GM18873 (cell line): ENCODE measurements around the gene WDR11.

Experiments used
- ATAC-seq: cut with Tn5 transposase; IDR thresholded peaks from one replicate; pipeline ENCODE4 v1.9.1; 2021; ENCODE audit warnings: mild to moderate bottlenecking, moderate library complexity, moderate number of reproducible peaks; ENCODE audit not compliant: unreplicated experiment, low FRiP score

The WDR11 gene

GRCh38 chr10:120944586-120945125 is 93.5 kb downstream of the WDR11 start:
- no peak for ATAC-seq

DNA sequence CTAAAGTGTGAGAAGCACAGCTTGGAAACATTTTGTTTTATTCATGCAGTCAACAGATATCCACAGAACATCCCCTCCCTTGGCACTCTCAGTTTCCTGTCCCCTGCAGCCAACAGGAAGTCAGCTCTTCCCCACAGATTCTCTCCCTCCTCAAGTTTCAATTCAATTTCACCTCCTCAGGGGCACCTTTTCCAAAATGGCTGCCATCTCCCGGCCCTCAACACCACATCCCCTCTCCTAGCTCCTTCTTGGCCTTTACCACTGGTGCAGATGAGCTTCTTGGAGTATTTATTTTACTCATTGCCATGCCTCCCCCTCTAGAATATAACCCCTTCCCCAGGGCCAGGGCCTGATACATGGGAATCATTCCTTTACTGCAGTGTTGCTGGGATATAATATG is 94.0 kb downstream of the WDR11 start:
- ATAC-seq = no peak

GRCh38 chr10:120945801-120946302 is 94.7 kb downstream of the WDR11 start:
- no peak for ATAC-seq

GRCh38 chr10:120946497-120946896 is 95.3 kb downstream of the WDR11 start:
- ATAC-seq = no peak

GRCh38 chr10:120948889-120949608 is 97.9 kb downstream of the WDR11 start:
- ATAC-seq = peak; percentile 53

- ATAC-seq = no peak
Observed at GRCh38 chr10:120949609-120950031, 98.5 kb downstream of the WDR11 start.

DNA sequence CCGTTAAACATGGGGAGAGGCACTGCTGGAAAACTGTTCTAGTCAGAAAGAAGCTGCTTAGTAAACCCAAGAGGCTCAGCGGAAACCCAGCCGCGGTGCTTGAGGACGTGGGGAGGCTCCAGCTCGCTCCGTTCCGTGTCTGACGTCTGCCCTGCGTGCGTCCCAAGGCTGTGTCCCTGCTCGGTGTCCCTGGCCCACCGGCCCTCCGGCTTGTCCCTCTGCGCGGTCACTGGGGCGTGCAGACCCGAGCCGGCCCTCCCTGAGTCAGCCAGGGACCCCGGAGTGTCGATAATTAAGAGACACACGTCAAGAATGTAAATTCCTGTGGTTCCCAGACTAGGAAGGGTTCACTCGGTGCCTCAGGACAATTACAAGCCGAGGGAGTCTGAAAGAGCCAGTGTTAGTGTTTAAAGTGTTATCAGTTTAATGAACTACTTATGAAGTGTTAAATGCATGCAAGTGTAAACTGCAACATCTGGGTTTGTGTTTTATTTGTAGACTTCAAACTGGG is 98.9 kb downstream of the WDR11 start:
- ATAC-seq = no peak

DNA sequence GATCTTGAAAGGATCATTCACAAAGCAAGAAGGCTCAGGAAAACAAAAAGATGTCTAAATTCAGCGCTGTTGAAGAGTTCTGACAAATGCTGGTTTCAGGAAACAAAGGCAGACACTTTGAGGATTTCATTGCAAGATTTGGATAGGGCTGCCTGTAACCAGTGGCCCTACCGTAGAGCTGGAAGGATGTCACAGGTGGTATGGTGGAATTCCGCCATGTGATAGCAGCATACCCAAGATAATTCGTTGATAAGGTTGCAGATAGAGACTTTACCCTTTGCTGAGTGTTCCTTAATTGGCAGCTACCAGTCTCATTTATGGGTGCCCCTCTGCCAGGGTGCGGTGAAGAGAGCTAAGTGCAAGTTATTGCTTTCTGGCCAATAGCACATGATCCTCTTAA is 100.1 kb downstream of the WDR11 start:
- no peak for ATAC-seq

DNA sequence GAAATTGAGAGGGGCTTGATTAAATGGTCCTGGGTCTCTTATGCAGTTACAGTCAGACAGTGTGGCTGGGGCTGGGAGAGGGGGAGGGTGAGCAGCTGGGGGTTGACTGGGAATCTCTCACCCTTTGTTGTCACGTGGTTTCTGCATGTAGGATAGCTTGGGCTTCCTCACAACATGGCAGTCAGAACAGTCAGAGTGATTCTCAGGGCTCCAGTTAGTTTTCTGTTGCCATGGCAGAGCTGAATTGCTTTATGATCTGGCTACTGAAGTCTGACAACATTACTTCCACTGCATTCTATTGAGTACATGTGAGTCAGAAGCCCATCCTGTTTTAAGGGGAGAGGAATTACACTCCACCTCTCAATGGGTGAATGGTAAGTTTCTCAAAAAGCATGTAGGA is 102.7 kb downstream of the WDR11 start:
- no peak for ATAC-seq
